ENCODE results near the gene ACD.

DNA sequence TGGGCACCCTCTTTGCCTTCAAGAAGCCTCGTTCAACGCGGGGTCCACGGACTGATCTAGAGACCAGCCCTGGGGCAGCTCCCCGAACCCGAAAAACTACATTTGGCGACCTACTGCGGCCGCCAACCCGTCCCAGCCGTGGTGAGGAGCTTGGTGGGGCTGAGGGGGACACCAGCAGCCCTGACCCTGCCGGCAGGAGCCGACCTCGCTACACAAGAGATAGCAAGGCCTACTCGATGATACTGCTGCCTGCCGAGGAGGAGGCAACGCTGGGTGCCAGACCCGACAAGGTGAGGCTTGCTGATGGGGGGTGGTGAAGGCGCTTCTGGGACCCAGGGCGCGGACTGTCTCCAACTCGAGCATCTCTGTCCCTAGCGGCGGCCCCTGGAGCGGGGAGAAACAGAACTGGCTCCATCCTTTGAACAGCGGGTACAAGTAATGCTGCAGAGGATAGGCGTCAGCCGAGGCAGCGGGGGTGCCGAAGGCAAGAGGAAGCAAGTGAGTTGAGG is 5.6 kb downstream of the ACD start:
- no peak for TF ChIP-seq POLR2A (IDR thresholded peaks at IDR 0.05; ENCODE audit: low read depth, low read length)
- no peak for TF ChIP-seq POLR2AphosphoS5 (IDR thresholded peaks at IDR 0.05; ENCODE audit: low read depth, low read length)
- TF ChIP-seq TAF1 (IDR thresholded peaks at IDR 0.05; ENCODE audit: low read depth, low read length), result no peak
- no peak for TF ChIP-seq SPI1 (IDR thresholded peaks at IDR 0.05; ENCODE audit: low read depth, low read length)
- no peak for TF ChIP-seq PAX5 (IDR thresholded peaks at IDR 0.05; ENCODE audit: insufficient read depth, low read length, severe bottlenecking)
- TF ChIP-seq POU2F2 (IDR thresholded peaks at IDR 0.05; ENCODE audit: low read depth, low read length), result no peak
